Brain microvascular endothelial cell (primary cell): ENCODE data around the gene NHSL2.
"Not testable (repeated sequence)": the region's sequence is repeated elsewhere in the genome, so short reads cannot be mapped to it uniquely, and the experiment has no call there.

ENCODE experiments used
- DNase-seq: peaks from one replicate; pipeline ENCODE4 v3.0.0-alpha.2; 2020
- H3K27ac ChIP-seq: fragments of 250-450 bp; sonication (Bioruptor Pico); 2 replicates; pipeline ENCODE4 v1.5.1; 2020; ENCODE audit warnings: mild to moderate bottlenecking, moderate library complexity
- H3K27me3 ChIP-seq: fragments of 250-450 bp; sonication (Bioruptor Pico); replicated peaks from 2 replicates; pipeline ENCODE4 v1.5.1; 2020; ENCODE audit warnings: mild to moderate bottlenecking
- H3K36me3 ChIP-seq: fragments of 250-450 bp; sonication (Bioruptor Pico); replicated peaks from 2 replicates; pipeline ENCODE4 v1.5.1; 2020; ENCODE audit warnings: mild to moderate bottlenecking
- H3K4me3 ChIP-seq: 2 replicates; pipeline ENCODE4 v1.5.1; 2011; ENCODE audit warnings: low read depth, mild to moderate bottlenecking, control low read depth, low read length, moderate library complexity
- in situ Hi-C: cut with HindIII; loops from 2 replicates; pipeline ENCODE4 v1.10.0; 2017; ENCODE audit warnings: low sequenced_read_pairs, low pct_ligation_motif_present
- TF ChIP-seq, protein P1 (sequence below): IDR thresholded peaks from 2 replicates; pipeline ENCODE4 v1.5.1; 2011; ENCODE audit warnings: low read depth, mild to moderate bottlenecking, moderate library complexity, low read length, control low read depth, inconsistent platforms; ENCODE audit errors: missing control alignments

NHSL2 gene

DNA sequence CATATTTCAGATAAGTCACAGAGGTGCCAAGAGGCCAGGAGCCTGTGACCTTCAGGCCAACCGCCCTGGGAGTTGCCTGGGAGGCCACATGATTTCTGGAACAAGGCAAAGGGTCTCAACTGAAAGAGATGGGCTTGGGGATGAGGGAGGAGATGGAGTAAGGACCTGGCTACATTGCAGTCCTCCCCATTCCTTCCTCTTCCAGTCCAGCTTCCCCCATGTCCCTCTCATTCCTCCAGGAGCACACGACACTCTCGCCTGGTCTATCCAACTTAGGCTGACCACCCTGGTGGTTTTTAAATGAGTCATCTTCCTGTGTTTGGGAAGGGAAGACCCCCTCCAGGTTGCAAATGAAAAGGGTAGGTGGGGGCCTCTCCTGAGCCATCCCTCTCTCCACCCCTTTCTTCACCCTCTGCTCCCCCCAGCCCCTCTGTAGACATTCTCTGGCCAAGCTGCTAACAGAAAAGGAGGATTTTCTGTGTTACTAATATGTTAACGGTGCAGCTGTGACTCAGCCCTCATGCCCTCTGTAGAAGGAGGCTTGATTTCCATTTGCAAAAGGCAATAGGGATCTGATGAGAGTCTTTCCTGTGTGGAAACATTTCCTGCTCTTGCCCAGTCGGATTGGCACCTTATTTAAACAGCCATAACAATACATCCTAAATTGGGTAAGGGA, 141.9 kb downstream of the NHSL2 start:
- no peak for DNase-seq
- Histone ChIP-seq H3K36me3 (no peaks in the 10 kb centered on the region), H3K4me3 (no peak overlapping the region), H3K27ac (no peak overlapping the region), H3K27me3 (no peaks in the 10 kb centered on the region)
- in situ Hi-C loops, result no loop called here
- TF ChIP-seq, protein P1, sequence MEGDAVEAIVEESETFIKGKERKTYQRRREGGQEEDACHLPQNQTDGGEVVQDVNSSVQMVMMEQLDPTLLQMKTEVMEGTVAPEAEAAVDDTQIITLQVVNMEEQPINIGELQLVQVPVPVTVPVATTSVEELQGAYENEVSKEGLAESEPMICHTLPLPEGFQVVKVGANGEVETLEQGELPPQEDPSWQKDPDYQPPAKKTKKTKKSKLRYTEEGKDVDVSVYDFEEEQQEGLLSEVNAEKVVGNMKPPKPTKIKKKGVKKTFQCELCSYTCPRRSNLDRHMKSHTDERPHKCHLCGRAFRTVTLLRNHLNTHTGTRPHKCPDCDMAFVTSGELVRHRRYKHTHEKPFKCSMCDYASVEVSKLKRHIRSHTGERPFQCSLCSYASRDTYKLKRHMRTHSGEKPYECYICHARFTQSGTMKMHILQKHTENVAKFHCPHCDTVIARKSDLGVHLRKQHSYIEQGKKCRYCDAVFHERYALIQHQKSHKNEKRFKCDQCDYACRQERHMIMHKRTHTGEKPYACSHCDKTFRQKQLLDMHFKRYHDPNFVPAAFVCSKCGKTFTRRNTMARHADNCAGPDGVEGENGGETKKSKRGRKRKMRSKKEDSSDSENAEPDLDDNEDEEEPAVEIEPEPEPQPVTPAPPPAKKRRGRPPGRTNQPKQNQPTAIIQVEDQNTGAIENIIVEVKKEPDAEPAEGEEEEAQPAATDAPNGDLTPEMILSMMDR, result no peak

DNA sequence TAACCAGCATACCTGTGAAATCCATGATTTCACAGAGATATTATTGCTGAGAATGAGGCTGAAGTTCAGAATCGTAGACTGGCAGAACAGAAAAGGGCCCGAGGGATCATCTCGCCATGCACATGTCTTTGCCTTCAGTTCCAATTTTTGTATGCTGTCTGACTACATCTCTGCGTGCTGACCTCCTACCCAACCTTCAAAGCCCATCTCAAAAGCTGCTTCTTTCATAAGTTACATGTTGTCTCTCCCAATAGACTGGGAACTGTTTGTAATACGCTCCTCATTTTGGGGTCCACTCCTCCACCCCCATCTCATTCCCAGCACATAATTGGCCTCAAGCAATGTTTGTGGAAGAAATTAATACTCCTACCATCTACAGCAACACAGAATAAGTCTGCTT, 142.9 kb downstream of the NHSL2 start:
- no peak overlapping the region for H3K4me3 ChIP-seq
- TF ChIP-seq, protein P1, result no peak
- H3K27me3 ChIP-seq, result no peaks in the 10 kb centered on the region
- no peaks in the 10 kb centered on the region for H3K36me3 ChIP-seq
- no peak overlapping the region for H3K27ac ChIP-seq
- in situ Hi-C loops, result no loop called here
- DNase-seq, result no peak

DNA sequence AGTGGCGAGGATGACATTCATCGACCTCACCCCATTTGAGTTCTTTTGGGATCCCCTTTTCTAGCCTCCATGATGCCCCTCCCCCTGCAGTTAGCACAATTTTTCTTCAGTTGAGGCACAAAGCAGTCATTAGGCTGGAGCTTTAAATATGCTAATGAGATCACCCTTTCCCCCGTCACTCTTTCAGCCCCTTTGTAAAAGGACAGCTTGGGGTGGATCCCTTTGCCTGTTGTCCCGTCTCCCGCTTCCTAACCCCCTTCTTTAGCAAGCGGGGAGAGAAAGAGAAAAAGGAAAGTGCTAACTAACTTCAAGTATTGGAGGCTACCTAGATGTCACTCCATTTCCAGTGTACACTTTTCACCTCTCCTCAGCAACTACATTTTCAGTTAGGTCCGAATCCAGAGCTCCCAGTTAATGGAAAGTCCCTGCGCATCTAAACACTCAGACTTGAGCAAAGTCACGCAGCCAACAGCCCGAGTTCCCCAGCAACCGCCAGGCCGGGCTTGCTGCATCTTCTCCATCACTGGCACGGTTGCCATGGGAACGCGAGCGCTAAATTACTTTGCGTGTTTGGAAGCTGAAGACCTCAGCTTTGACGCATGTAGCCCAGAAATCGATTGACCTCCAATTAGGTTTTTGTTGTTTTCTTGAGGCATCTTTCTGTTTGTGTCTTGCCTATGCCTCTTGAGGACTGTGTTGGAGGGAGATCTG, 144.3 kb downstream of the NHSL2 start:
- Histone ChIP-seq H3K27ac (no peak overlapping the region), H3K4me3 (no peak overlapping the region)
- in situ Hi-C loops, result no loop called here

DNA sequence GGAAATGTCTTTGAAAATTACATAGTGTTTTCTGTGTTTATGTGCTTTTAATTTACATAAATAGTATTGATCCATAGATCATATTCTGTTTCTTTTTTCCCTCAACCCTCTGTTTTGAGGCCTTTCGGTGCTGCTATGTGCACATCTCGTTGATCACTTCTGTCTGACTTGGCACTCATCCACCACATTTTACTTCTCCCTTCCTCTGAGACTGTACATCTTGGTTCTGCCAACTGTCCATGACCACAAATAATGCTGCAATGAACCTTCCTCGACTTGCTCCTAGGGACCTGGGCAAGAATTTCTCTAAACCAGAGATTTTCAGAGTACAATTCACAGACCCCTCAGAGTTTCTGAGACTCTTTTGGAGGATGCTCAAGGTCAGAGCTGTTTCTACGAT, 146.7 kb downstream of the NHSL2 start:
- DNase-seq, result no peak
- H3K4me3 ChIP-seq, result no peak overlapping the region
- in situ Hi-C loops, result no loop called here
- TF ChIP-seq, protein P1, result no peak
- H3K27ac ChIP-seq, result no peak overlapping the region
- H3K27me3 ChIP-seq, result peaks cover 2% of the 10 kb centered on the region
- H3K36me3 ChIP-seq, result no peaks in the 10 kb centered on the region

More for the DNA sequence above, 144.3 kb downstream of the NHSL2 start:
- DNase-seq, result no peak
- Histone ChIP-seq H3K27me3 (no peaks in the 10 kb centered on the region), H3K36me3 (no peaks in the 10 kb centered on the region)
- TF ChIP-seq, protein P1, result no peak

DNA sequence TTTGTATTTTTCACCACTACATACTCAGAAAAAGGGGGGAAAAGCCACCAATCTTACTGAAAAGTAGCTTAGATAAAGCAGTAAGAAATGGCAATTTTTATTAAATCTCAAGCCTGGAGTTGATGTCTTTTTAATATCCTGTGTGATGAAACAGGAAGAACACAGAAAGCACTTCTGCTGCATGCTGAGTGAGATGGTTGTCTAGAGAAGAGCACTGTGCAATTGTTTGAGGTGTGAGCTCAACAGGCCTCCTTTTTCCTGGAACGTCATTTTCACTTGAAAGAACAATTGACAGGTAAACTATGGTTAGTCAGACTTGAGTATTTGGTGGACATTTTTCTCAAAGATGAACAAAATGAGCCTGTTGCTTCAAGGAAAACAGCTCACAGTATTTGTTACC, 147.2 kb downstream of the NHSL2 start:
- no peaks in the 10 kb centered on the region for H3K36me3 ChIP-seq
- H3K27me3 ChIP-seq, result peaks cover 2% of the 10 kb centered on the region
- TF ChIP-seq, protein P1, result no peak
- H3K27ac ChIP-seq, result no peak overlapping the region
- H3K4me3 ChIP-seq, result no peak overlapping the region
- DNase-seq, result no peak
- in situ Hi-C loops, result no loop called here

DNA sequence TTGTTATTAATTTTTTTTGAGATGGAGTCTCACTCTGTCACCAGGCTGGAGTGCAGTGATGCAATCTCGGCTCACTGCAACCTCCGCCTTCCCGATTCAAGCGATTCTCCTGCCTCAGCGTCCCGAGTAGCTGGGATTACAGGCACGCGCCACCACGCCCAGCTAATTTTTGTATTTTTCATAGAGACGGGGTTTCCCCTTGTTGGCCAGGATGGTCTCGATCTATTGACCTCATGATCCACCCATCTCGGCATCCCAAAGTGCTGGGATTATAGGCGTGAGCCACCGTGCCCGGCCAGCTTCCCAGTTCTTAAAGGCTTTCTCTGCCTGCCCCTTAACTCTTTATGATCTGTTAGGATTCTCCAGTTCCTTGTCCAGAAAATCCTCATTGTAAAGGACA, 147.7 kb downstream of the NHSL2 start:
- in situ Hi-C loops, result not testable (repeated sequence)

More for the DNA sequence above, 147.7 kb downstream of the NHSL2 start:
- H3K36me3 ChIP-seq, H3K4me3 ChIP-seq, H3K27ac ChIP-seq, DNase-seq, H3K27me3 ChIP-seq: not testable (repeated sequence)
